HepG2 (cell line): Measurements from ENCODE around the gene SP5. TPM values are rescaled to one million over a fixed set of nuclear protein-coding genes. Genes with fewer than 3 reads are reported as not detected.
A peak's percentile ranks its signal among the peaks of the same experiment; 100 is the strongest.

Source experiments
- BHLHE40 ChIP-seq: IDR thresholded peaks from 2 replicates; pipeline ENCODE4 v1.6.1; 2011; ENCODE audit warnings: low read length, improper control_type of control experiment
- CC2D1A ChIP-seq: sonication (generic); formaldehyde crosslinking; IDR thresholded peaks from 2 replicates; pipeline ENCODE4 v1.8.1; 2023; ENCODE audit warnings: mild to moderate bottlenecking, missing genetic modification reagents
- HOXA5 ChIP-seq: sonication (generic); formaldehyde crosslinking; IDR thresholded peaks from 2 replicates; pipeline ENCODE4 v1.4.0; 2020; ENCODE audit warnings: missing genetic modification reagents
- JUNB ChIP-seq: sonication (generic); formaldehyde crosslinking; IDR thresholded peaks from 2 replicates; pipeline ENCODE4 v1.8.0; 2022; ENCODE audit warnings: missing genetic modification reagents, mild to moderate bottlenecking, borderline replicate concordance
- KIAA2018 ChIP-seq: sonication (generic); formaldehyde crosslinking; IDR thresholded peaks from 2 replicates; pipeline ENCODE4 v1.5.0; 2020; ENCODE audit warnings: mild to moderate bottlenecking, missing genetic modification reagents, borderline replicate concordance
- MNT ChIP-seq: fragments of 450-650 bp; IDR thresholded peaks from 2 replicates; pipeline ENCODE4 v1.6.1; 2016
- RARA ChIP-seq: IDR thresholded peaks from 2 replicates; pipeline ENCODE4 v1.6.1; 2016; ENCODE audit warnings: missing genetic modification reagents, missing compliant biosample characterization
- ZNF160 ChIP-seq: sonication (generic); formaldehyde crosslinking; IDR thresholded peaks from 2 replicates; pipeline ENCODE4 v1.8.0; 2022; ENCODE audit warnings: mild to moderate bottlenecking, inconsistent platforms, missing genetic modification reagents
- ZNF574 ChIP-seq: sonication (generic); formaldehyde crosslinking; IDR thresholded peaks from 2 replicates; pipeline ENCODE4 v1.4.0; 2020; ENCODE audit warnings: missing genetic modification reagents
- polyA plus RNA-seq, 8 experiments: library from polyadenylated mRNA; depleted of rRNA in 3 of 8; stranded (reverse) in 7 of 8; unstranded in 1 of 8; fragments of >200 nt; fragmentation: Illumina TruSeq in 4 of 8; extraction: Trizol in 4 of 8; gene quantifications; 2 replicates each; pipeline versions ENCODE4 v1.2.1 to v1.2.3, GENCODE V29; 2011 to 2016; ENCODE audit warnings: low read depth in 4 of 8, missing spikeins in 1 of 8, mixed read lengths in 1 of 8; ENCODE audit not compliant: insufficient read depth in 1 of 8
- total RNA-seq, 5 experiments: library from RNA; depleted of rRNA; stranded (reverse); fragments of >200 nt; fragmentation: Illumina TruSeq; extraction: Trizol; gene quantifications; 2 replicates each; pipeline ENCODE4 v1.2.3, GENCODE V29; 2016; ENCODE audit warnings: low read depth in 1 of 5
- TF ChIP-seq, protein P1 (sequence below): sonication (generic); formaldehyde crosslinking; conservative IDR thresholded peaks from 2 replicates; pipeline ENCODE4 v1.4.0; 2020; ENCODE audit warnings: missing genetic modification reagents
- TF ChIP-seq, protein P2 (sequence below): sonication (generic); formaldehyde crosslinking; IDR thresholded peaks from 2 replicates; pipeline ENCODE4 v1.4.0; 2020; ENCODE audit warnings: mild to moderate bottlenecking, missing genetic modification reagents
- TF ChIP-seq, protein P3 (sequence below): sonication (generic); formaldehyde crosslinking; IDR thresholded peaks from 2 replicates; pipeline ENCODE4 v1.8.1; 2023; ENCODE audit warnings: mild to moderate bottlenecking, missing genetic modification reagents, borderline replicate concordance
- TF ChIP-seq, protein P4 (sequence below): sonication (generic); formaldehyde crosslinking; IDR thresholded peaks from 2 replicates; pipeline ENCODE4 v1.4.0; 2020; ENCODE audit warnings: mild to moderate bottlenecking, missing genetic modification reagents

Gene SP5
- total and polyA plus RNA-seq, 2 of the 13 experiments (the other 11 are each of a cell fraction or from before 2014, with no cell fraction given), result 50.8 to 119 TPM

GRCh38 chr2:170710609-170710979 lies 4.5 kb upstream of the SP5 start (continued):
- no peak for TF ChIP-seq ZNF574 (CRISPR knock-in tag)
- TF ChIP-seq ZNF160, result no peak
- no peak for TF ChIP-seq MNT
- TF ChIP-seq, protein P1, sequence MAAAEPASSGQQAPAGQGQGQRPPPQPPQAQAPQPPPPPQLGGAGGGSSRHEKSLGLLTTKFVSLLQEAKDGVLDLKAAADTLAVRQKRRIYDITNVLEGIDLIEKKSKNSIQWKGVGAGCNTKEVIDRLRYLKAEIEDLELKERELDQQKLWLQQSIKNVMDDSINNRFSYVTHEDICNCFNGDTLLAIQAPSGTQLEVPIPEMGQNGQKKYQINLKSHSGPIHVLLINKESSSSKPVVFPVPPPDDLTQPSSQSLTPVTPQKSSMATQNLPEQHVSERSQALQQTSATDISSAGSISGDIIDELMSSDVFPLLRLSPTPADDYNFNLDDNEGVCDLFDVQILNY, result no peak
- 0 out of 2 replicates have a peak, but pooled peaks have one; percentile 30 for TF ChIP-seq JUNB (CRISPR knock-in tag)
- no peak for TF ChIP-seq HOXA5 (CRISPR knock-in tag)
- no peak for TF ChIP-seq CC2D1A
- TF ChIP-seq, protein P2, sequence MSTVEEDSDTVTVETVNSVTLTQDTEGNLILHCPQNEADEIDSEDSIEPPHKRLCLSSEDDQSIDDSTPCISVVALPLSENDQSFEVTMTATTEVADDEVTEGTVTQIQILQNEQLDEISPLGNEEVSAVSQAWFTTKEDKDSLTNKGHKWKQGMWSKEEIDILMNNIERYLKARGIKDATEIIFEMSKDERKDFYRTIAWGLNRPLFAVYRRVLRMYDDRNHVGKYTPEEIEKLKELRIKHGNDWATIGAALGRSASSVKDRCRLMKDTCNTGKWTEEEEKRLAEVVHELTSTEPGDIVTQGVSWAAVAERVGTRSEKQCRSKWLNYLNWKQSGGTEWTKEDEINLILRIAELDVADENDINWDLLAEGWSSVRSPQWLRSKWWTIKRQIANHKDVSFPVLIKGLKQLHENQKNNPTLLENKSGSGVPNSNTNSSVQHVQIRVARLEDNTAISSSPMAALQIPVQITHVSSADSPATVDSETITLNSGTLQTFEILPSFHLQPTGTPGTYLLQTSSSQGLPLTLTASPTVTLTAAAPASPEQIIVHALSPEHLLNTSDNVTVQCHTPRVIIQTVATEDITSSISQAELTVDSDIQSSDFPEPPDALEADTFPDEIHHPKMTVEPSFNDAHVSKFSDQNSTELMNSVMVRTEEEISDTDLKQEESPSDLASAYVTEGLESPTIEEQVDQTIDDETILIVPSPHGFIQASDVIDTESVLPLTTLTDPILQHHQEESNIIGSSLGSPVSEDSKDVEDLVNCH (CRISPR knock-in tag), result 0 out of 2 replicates have a peak, but pooled peaks have one; percentile 38
- TF ChIP-seq KIAA2018 (CRISPR knock-in tag), result no peak
- TF ChIP-seq, protein P3, sequence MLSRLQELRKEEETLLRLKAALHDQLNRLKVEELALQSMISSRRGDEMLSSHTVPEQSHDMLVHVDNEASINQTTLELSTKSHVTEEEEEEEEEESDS (CRISPR knock-in tag), result no peak
- TF ChIP-seq RARA (CRISPR knock-in tag), result no peak
- no peak for TF ChIP-seq BHLHE40
- TF ChIP-seq, protein P4, sequence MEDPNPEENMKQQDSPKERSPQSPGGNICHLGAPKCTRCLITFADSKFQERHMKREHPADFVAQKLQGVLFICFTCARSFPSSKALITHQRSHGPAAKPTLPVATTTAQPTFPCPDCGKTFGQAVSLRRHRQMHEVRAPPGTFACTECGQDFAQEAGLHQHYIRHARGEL (CRISPR knock-in tag), result no peak
